MCF 10A (cell line): ENCODE results near the gene FXN. TPM values are rescaled to one million over a fixed set of nuclear protein-coding genes. Genes with fewer than 3 reads are reported as not detected.

ENCODE experiments used
- BruUV-seq: library from RNA; stranded (reverse); fragments of 400-500 nt; replicated peaks from 2 replicates; lab custom pipeline; 2021; lab: Mats Ljungman, UMichigan
- CTCF ChIA-PET: fragments of 300-600 bp; sonication (Branson Sonifier 250); formaldehyde crosslinking; extraction: SDS; loops from one replicate; lab custom pipeline; 2021; ENCODE audit warnings: antibody characterized with exemption, inconsistent platforms; lab: Yijun Ruan, JAX
- POLR2A ChIA-PET: fragments of 300-600, 350-650 bp; sonication (Branson Sonifier 250); formaldehyde crosslinking; extraction: SDS; loops from one replicate; lab custom pipeline; 2020; ENCODE audit warnings: antibody characterized with exemption, inconsistent platforms; lab: Yijun Ruan, JAX
- DNase-seq: peaks from one replicate; pipeline ENCODE4 v3.0.0-alpha.2; 2018; ENCODE audit not compliant: unreplicated experiment
- H3K27ac Mint-ChIP-seq: one replicate; pipeline ENCODE4 v1.8.0; 2022; ENCODE audit warnings: mild to moderate bottlenecking, low read depth, mixed read lengths; ENCODE audit not compliant: unreplicated experiment
- H3K27me3 Mint-ChIP-seq: one replicate; pipeline ENCODE4 v1.8.0; 2022; ENCODE audit warnings: mixed read lengths; ENCODE audit not compliant: insufficient read depth, unreplicated experiment
- H3K36me3 Mint-ChIP-seq: one replicate; pipeline ENCODE4 v1.8.0; 2022; ENCODE audit warnings: mild to moderate bottlenecking, moderate library complexity, mixed read lengths; ENCODE audit not compliant: insufficient read depth, unreplicated experiment
- H3K4me1 Mint-ChIP-seq: one replicate; pipeline ENCODE4 v1.8.0; 2022; ENCODE audit warnings: mixed read lengths; ENCODE audit not compliant: insufficient read depth, unreplicated experiment
- H3K4me3 Mint-ChIP-seq: one replicate; pipeline ENCODE4 v1.8.0; 2022; ENCODE audit warnings: mild to moderate bottlenecking, moderate library complexity, mixed read lengths; ENCODE audit not compliant: unreplicated experiment
- H3K9me3 Mint-ChIP-seq: one replicate; pipeline ENCODE4 v1.8.0; 2022; ENCODE audit warnings: mixed read lengths; ENCODE audit not compliant: unreplicated experiment
- intact Hi-C: fragments of 100-400 bp; cut with micrococcal nuclease; formaldehyde crosslinking; loops from 2 replicates; pipeline ENCODE4 v1.14.1; 2022
- total RNA-seq: library from RNA; stranded (reverse); gene quantifications from 2 replicates; pipeline ENCODE4 v1.2.3, GENCODE V29; 2022
- TF ChIP-seq, protein P1 (sequence below): fragments of 200-600 bp; IDR thresholded peaks from one replicate; pipeline ENCODE4 v1.8.0; 2022; ENCODE audit warnings: antibody characterized with exemption, mild to moderate bottlenecking; ENCODE audit not compliant: unreplicated experiment

FXN gene
- total RNA-seq, 1 experiment from 2014 or later = 31.6 TPM

DNA sequence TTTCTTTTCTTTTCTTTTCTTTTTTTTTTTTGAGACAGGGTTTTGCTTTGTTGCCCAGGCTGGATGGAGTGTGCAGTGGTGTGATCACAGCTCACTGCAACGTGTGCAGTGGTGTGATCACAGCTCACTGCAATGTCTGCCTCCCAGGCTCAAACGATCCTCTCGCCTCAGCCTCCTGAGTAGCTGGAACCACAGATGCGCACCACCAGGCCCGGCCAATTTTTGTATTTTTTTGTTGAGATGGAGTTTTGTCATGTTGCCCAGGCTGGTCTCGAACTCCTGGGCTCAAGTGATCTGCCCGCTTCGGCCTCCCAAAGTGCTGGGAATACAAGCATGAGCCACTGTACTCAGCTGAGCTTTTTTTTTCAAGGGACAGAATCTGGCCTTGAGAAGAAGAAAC, 101.8 kb downstream of the FXN start:
- no peaks in the 10 kb centered on the region for H3K27me3 Mint-ChIP-seq
- BruUV-seq = no TSS peak
- no peak overlapping the region for H3K4me3 Mint-ChIP-seq
- H3K36me3 Mint-ChIP-seq = peaks cover 15% of the 10 kb centered on the region
- H3K27ac Mint-ChIP-seq = no peak overlapping the region
- ChIA-PET CTCF (interaction anchor here (0.6 to 1.5 kb wide), 9 partner anchors 7 to 65 kb away, joined by 3 to 8 read pairs (median 3); no protein-coding TSS in a partner anchor), POLR2A (interaction anchor here (1.0 to 1.3 kb wide), 3 partner anchors 10 to 36 kb away, joined by 3 read pairs; no protein-coding TSS in a partner anchor)
- no peaks in the 10 kb centered on the region for H3K9me3 Mint-ChIP-seq
- peaks cover 15% of the 10 kb centered on the region for H3K4me1 Mint-ChIP-seq
- intact Hi-C loops = no loop called here
- TF ChIP-seq, protein P1, sequence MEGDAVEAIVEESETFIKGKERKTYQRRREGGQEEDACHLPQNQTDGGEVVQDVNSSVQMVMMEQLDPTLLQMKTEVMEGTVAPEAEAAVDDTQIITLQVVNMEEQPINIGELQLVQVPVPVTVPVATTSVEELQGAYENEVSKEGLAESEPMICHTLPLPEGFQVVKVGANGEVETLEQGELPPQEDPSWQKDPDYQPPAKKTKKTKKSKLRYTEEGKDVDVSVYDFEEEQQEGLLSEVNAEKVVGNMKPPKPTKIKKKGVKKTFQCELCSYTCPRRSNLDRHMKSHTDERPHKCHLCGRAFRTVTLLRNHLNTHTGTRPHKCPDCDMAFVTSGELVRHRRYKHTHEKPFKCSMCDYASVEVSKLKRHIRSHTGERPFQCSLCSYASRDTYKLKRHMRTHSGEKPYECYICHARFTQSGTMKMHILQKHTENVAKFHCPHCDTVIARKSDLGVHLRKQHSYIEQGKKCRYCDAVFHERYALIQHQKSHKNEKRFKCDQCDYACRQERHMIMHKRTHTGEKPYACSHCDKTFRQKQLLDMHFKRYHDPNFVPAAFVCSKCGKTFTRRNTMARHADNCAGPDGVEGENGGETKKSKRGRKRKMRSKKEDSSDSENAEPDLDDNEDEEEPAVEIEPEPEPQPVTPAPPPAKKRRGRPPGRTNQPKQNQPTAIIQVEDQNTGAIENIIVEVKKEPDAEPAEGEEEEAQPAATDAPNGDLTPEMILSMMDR = no peak
- no peak for DNase-seq

DNA sequence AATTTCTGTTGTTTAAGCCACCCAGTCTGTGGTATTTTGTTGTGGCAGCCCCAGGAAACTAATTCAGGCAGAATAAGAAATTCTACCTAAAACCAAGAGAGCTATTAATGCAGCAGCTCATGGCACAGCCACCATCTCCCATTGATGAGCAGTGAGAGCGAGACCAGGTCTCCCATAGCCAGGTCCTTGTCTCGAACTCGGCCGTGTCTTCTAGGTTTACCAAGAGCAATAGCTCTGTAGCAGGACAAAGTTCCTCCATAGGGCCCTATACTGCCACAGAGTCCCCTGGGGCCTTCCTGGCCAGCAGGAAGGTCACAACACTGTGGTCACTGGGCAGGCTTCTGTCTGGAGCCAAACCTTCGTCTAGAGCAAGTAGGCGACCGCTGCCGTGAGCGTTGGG, 104.0 kb downstream of the FXN start:
- no peak overlapping the region for H3K4me3 Mint-ChIP-seq
- no peaks in the 10 kb centered on the region for H3K9me3 Mint-ChIP-seq
- no TSS peak for BruUV-seq
- TF ChIP-seq, protein P1 = no peak
- no peak overlapping the region for H3K27ac Mint-ChIP-seq
- peaks cover 15% of the 10 kb centered on the region for H3K36me3 Mint-ChIP-seq
- POLR2A ChIA-PET = interaction anchor here (1.1 kb wide), 1 partner anchor 34 kb away, joined by 3 read pairs; the partner anchor contains the start of gene TJP2
- intact Hi-C loops = no loop called here
- no peaks in the 10 kb centered on the region for H3K27me3 Mint-ChIP-seq
- CTCF ChIA-PET = interaction anchor here (0.8 kb wide), 1 partner anchor 61 kb away, joined by 3 read pairs; no protein-coding TSS in a partner anchor
- H3K4me1 Mint-ChIP-seq = peaks cover 12% of the 10 kb centered on the region
- no peak for DNase-seq

DNA sequence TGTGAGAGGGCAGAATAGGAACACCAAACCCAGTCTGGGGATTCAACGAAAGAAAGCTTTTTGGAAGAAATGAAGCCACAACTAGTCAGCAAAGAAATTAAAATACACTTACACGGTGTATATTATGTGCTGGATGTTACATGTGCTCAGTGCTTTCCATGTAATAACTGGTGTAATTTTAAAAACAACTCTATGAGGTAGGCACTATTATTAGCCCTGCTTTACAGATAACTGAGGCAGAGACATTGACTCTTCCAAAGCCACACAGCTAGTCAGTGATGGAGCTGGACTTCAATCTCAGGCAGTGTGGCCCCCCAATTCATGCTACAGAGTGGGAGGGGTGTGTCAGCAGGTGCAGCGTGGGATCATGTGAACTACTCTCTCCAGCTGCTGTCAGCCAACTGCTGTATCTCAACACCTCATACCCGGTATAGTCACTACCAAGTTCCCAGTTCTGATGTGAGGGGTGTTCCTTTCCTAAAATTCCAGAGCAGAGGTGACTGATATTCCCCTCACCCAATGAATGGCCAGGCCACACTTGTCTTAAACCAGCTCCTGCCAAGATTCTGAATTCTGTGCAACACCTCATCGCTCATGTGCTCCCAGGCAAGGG, 104.7 kb downstream of the FXN start:
- Mint-ChIP-seq H3K4me3 (no peak overlapping the region), H3K9me3 (no peaks in the 10 kb centered on the region), H3K4me1 (peaks cover 12% of the 10 kb centered on the region), H3K36me3 (peaks cover 15% of the 10 kb centered on the region), H3K27ac (no peak overlapping the region), H3K27me3 (no peaks in the 10 kb centered on the region)
- intact Hi-C loops = no loop called here
- ChIA-PET CTCF (interaction anchor here (0.8 kb wide), 1 partner anchor 60 kb away, joined by 3 read pairs; no protein-coding TSS in a partner anchor), POLR2A (interaction anchor here (0.5 kb wide), 1 partner anchor 52 kb away, joined by 4 read pairs; no protein-coding TSS in a partner anchor)
- DNase-seq = no peak
- BruUV-seq = no TSS peak
- TF ChIP-seq, protein P1 = no peak

DNA sequence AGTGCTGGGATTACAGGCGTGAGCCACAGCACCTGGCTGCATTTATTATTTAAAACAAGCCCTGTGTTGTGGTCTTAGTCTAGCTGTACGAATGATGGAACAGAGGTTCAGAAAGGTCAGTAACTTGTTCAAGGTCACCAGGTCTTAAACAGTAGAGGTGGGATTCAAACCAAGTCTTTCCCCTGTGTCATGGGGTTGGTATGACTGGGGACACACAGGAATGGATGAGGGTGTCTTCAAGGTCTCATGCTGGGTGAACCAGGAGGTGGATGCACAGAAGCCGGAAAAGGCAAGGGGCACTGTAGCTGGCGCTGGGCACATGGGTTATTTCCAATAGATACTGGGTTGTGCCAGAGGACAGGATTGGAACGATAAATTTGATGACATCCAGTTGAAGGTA, 106.3 kb downstream of the FXN start:
- no peak overlapping the region for H3K27ac Mint-ChIP-seq
- CTCF ChIA-PET = interaction anchor here (0.5 to 1.0 kb wide), 3 partner anchors 53 to 778 kb away, joined by 4 read pairs; no protein-coding TSS in a partner anchor
- intact Hi-C loops = no loop called here
- BruUV-seq = no TSS peak
- no peak for DNase-seq
- TF ChIP-seq, protein P1 = no peak
- no peak overlapping the region for H3K4me3 Mint-ChIP-seq
- POLR2A ChIA-PET = interaction anchor here (2.1 to 2.9 kb wide), 2 partner anchors 20 to 33 kb away, joined by 10 to 12 read pairs; partner anchors contain the start of gene TJP2
- no peaks in the 10 kb centered on the region for H3K27me3 Mint-ChIP-seq
- H3K9me3 Mint-ChIP-seq = no peaks in the 10 kb centered on the region
- H3K36me3 Mint-ChIP-seq = peaks cover 15% of the 10 kb centered on the region
- peaks cover 7% of the 10 kb centered on the region for H3K4me1 Mint-ChIP-seq
